Endothelial cell of umbilical vein (primary cell): ENCODE measurements around the gene TACSTD2. TPM values are rescaled to one million over a fixed set of nuclear protein-coding genes. Genes with fewer than 3 reads are reported as not detected.
"Not testable (repeated sequence)": the region's sequence is repeated elsewhere in the genome, so short reads cannot be mapped to it uniquely, and the experiment has no call there.

Source experiments
- BruUV-seq: library from RNA; stranded (reverse); fragments of 400-500 nt; replicated peaks from 2 replicates; lab custom pipeline; 2021; lab: Mats Ljungman, UMichigan
- CTCF ChIA-PET: fragments of 300-600, 350-600 bp; sonication (Branson Sonifier 250); formaldehyde crosslinking; loops from one replicate; lab custom pipeline; 2021; ENCODE audit warnings: antibody characterized with exemption, inconsistent platforms; lab: Charles Lee
- POLR2A ChIA-PET: fragments of 300-600, 350-600 bp; sonication (Branson Sonifier 250); formaldehyde crosslinking; loops from one replicate; lab custom pipeline; 2021; ENCODE audit warnings: antibody characterized with exemption, inconsistent platforms; lab: Charles Lee
- DNase-seq: peaks from one replicate; pipeline ENCODE4 v3.0.0-alpha.2; 2011; ENCODE audit warnings: low read depth, low spot score
- FAIRE-seq: peaks from 2 replicates; lab custom pipeline; 2011; peaks lifted over from hg19 to GRCh38; lab: Jason Lieb, UNC
- H2AFZ ChIP-seq: 2 replicates; pipeline ENCODE4 v1.6.0; 2012; ENCODE audit warnings: low read depth, low read length, control low read depth, inconsistent platforms
- H3K27ac ChIP-seq: 2 replicates; pipeline ENCODE4 v1.5.1; 2011; ENCODE audit warnings: low read depth, mild to moderate bottlenecking, control low read depth, low read length, moderate library complexity; ENCODE audit not compliant: insufficient read depth
- H3K27me3 ChIP-seq, 2 experiments: 2 replicates each; pipeline versions ENCODE4 v1.6.0 to v1.6.1; 2011; ENCODE audit warnings: low read length in 2 of 2, mixed read lengths in 1 of 2; ENCODE audit not compliant: control insufficient read depth in 2 of 2, insufficient read depth in 2 of 2
- H3K36me3 ChIP-seq, 2 experiments: 2 replicates in 1 of 2; 3 replicates in 1 of 2; pipeline ENCODE4 v1.5.1; 2011; ENCODE audit warnings: low read length in 2 of 2, mild to moderate bottlenecking in 1 of 2, moderate library complexity in 1 of 2; ENCODE audit not compliant: control insufficient read depth in 2 of 2, insufficient read depth in 2 of 2; ENCODE audit errors: extremely low read depth in 1 of 2
- H3K4me1 ChIP-seq: 3 replicates; pipeline ENCODE4 v1.5.1; 2011; ENCODE audit warnings: mild to moderate bottlenecking, low read length; ENCODE audit not compliant: control insufficient read depth, insufficient read depth; ENCODE audit errors: extremely low read depth
- H3K4me2 ChIP-seq: 2 replicates; pipeline ENCODE4 v1.6.1; 2011; ENCODE audit warnings: low read length, control low read depth, mixed read lengths; ENCODE audit not compliant: insufficient read depth
- H3K4me3 ChIP-seq, 3 experiments: fragments of 200-600 bp in 1 of 3; sonication (generic), shearing (Covaris generic) in 1 of 3; replicated peaks in 1 of 3; 2 replicates each; pipeline ENCODE4 v1.5.1; 2011 to 2016; ENCODE audit warnings: control low read depth in 3 of 3, low read length in 3 of 3, mild to moderate bottlenecking in 2 of 3, inconsistent platforms in 1 of 3, low read depth in 1 of 3, moderate library complexity in 1 of 3; ENCODE audit not compliant: insufficient read depth in 1 of 3
- H3K79me2 ChIP-seq: 2 replicates; pipeline ENCODE4 v1.6.0; 2012; ENCODE audit warnings: low read length, inconsistent platforms; ENCODE audit not compliant: control insufficient read depth, insufficient read depth
- H3K9ac ChIP-seq: replicated peaks from 2 replicates; pipeline ENCODE3; 2011; ENCODE audit warnings: low read length, control low read depth; ENCODE audit not compliant: insufficient read depth; ENCODE audit errors: extremely low read depth
- H3K9me1 ChIP-seq: replicated peaks from 3 replicates; pipeline ENCODE4 v1.6.0; 2011; ENCODE audit warnings: mild to moderate bottlenecking, low read length; ENCODE audit not compliant: control insufficient read depth, insufficient read depth; ENCODE audit errors: extremely low read depth
- H3K9me3 ChIP-seq: replicated peaks from 2 replicates; pipeline ENCODE4 v1.5.1; 2012; ENCODE audit warnings: low read length, inconsistent platforms; ENCODE audit not compliant: control insufficient read depth, insufficient read depth
- H4K20me1 ChIP-seq: replicated peaks from 2 replicates; pipeline ENCODE3; 2011; ENCODE audit warnings: mild to moderate bottlenecking, low read length; ENCODE audit not compliant: control insufficient read depth, insufficient read depth; ENCODE audit errors: extremely low read depth
- EZH2 ChIP-seq: IDR thresholded peaks from 2 replicates; pipeline ENCODE4 v1.6.1; 2012; ENCODE audit warnings: borderline replicate concordance, low read depth, mild to moderate bottlenecking, moderate library complexity, low read length, inconsistent platforms; ENCODE audit not compliant: severe bottlenecking
- FOS ChIP-seq: IDR thresholded peaks from 2 replicates; pipeline ENCODE4 v1.6.1; 2011; ENCODE audit warnings: mild to moderate bottlenecking, low read length, moderate library complexity, borderline replicate concordance; ENCODE audit not compliant: insufficient read depth
- GATA2 ChIP-seq: IDR thresholded peaks from 2 replicates; pipeline ENCODE4 v1.7.0; 2011; ENCODE audit warnings: low read depth, mild to moderate bottlenecking, moderate library complexity, mixed read lengths, low read length; ENCODE audit not compliant: insufficient read length, insufficient read depth
- JUN ChIP-seq: IDR thresholded peaks from 2 replicates; pipeline ENCODE4 v1.6.1; 2011; ENCODE audit warnings: borderline replicate concordance, low read depth; ENCODE audit not compliant: insufficient read length, insufficient read depth
- MYC ChIP-seq: IDR thresholded peaks from one replicate; pipeline ENCODE4 v1.6.1; 2011; ENCODE audit warnings: mild to moderate bottlenecking, low read depth, low read length
- POLR2A ChIP-seq: IDR thresholded peaks from 2 replicates; pipeline ENCODE4 v1.6.1; 2012; ENCODE audit warnings: low read depth, mild to moderate bottlenecking, control low read depth, low read length
- POLR2AphosphoS5 ChIP-seq: IDR thresholded peaks from 2 replicates; pipeline ENCODE4 v1.6.1; 2012; ENCODE audit warnings: low read depth, mild to moderate bottlenecking, control low read depth, low read length, moderate library complexity; ENCODE audit not compliant: insufficient read depth
- dilution Hi-C: fragments of 300-500 bp; cut with MboI; formaldehyde crosslinking; loops from one replicate; pipeline ENCODE4 v1.15.0; 2019; ENCODE audit warnings: low sequenced_read_pairs; ENCODE audit not compliant: extremely low pct_ligation_motif_present
- intact Hi-C: fragments of 100-400 bp; cut with micrococcal nuclease; formaldehyde crosslinking; loops from one replicate; pipeline ENCODE4 v1.10.0; 2022
- polyA plus RNA-seq, 4 experiments: library from polyadenylated mRNA; depleted of rRNA in 3 of 4; stranded (reverse) in 3 of 4; unstranded in 1 of 4; fragments of >200 nt; gene quantifications; 2 replicates each; pipeline versions ENCODE4 v1.2.1 to v1.2.3, GENCODE V29; 2011 to 2012; ENCODE audit warnings: missing spikeins in 1 of 4
- total RNA-seq: library from RNA; stranded (reverse); gene quantifications from 2 replicates; pipeline ENCODE4 v1.2.3, GENCODE V29; 2021
- TF ChIP-seq, protein P1 (sequence below), 2 donors: IDR thresholded peaks; 1 replicate in 1 of 2; 2 replicates in 1 of 2; pipeline ENCODE4 v1.5.1; 2011; ENCODE audit warnings: low read length in 2 of 2, mild to moderate bottlenecking in 2 of 2, moderate library complexity in 2 of 2, control low read depth in 1 of 2, inconsistent platforms in 1 of 2, low read depth in 1 of 2; ENCODE audit not compliant: insufficient read depth in 1 of 2; ENCODE audit errors: extremely low read depth in 1 of 2
- TF ChIP-seq, protein P2 (sequence below): IDR thresholded peaks from 2 replicates; pipeline ENCODE4 v1.6.1; 2011; ENCODE audit not compliant: insufficient read depth, insufficient read length

Gene TACSTD2
- total and polyA plus RNA-seq, 2 donors (not counting 3 experiments of a cell fraction or from before 2014, with no cell fraction given) = 30.7 to 43.3 TPM

DNA sequence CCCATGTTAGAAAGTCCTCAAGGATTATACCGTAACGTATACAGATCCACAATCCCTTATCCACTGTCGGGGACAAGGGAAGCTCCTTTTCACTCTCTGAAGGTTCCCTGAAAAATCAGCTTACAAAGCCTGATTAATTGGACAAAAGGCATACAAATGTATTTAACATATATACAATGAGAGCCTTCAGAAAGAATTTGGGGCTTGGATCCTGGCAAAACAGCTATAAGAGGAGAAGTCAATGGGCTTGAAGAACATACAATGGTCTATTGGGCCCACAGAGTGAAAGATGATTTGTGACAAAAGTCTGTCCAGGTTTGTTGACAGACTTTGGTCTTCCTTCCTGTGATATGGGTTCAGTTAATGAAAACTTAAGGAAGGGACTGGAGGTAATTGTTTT, 10.7 kb downstream of the TACSTD2 start:
- Histone ChIP-seq H3K79me2 (no peaks in the 10 kb centered on the region), H3K27me3 (peaks cover 4 to 8% of the 10 kb centered on the region in 2 experiments), H3K4me1 (no peaks in the 10 kb centered on the region), H3K4me3 (no peak overlapping the region), H4K20me1 (no peaks in the 10 kb centered on the region), H2AFZ (no peak overlapping the region), H3K4me2 (no peak overlapping the region), H3K9me1 (no peaks in the 10 kb centered on the region), H3K36me3 (no peaks in the 10 kb centered on the region), H3K9me3 (no peaks in the 10 kb centered on the region), H3K27ac (no peak overlapping the region), H3K9ac (no peak overlapping the region)
- ChIA-PET CTCF (interaction anchor here (0.8 kb wide), 1 partner anchor 19 kb away, joined by 3 read pairs; no protein-coding TSS in a partner anchor), POLR2A (no interaction called here)
- intact Hi-C loops = no loop called here
- FAIRE-seq = no peak
- no TSS peak for BruUV-seq
- dilution Hi-C loops = no loop called here
- TF ChIP-seq, protein P1, sequence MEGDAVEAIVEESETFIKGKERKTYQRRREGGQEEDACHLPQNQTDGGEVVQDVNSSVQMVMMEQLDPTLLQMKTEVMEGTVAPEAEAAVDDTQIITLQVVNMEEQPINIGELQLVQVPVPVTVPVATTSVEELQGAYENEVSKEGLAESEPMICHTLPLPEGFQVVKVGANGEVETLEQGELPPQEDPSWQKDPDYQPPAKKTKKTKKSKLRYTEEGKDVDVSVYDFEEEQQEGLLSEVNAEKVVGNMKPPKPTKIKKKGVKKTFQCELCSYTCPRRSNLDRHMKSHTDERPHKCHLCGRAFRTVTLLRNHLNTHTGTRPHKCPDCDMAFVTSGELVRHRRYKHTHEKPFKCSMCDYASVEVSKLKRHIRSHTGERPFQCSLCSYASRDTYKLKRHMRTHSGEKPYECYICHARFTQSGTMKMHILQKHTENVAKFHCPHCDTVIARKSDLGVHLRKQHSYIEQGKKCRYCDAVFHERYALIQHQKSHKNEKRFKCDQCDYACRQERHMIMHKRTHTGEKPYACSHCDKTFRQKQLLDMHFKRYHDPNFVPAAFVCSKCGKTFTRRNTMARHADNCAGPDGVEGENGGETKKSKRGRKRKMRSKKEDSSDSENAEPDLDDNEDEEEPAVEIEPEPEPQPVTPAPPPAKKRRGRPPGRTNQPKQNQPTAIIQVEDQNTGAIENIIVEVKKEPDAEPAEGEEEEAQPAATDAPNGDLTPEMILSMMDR (IDR thresholded peaks at IDR 0.05; ENCODE audit: extremely low read depth in 1 of 2, insufficient read depth in 1 of 2, low read depth in 1 of 2, low read length in 2 of 2) = no peak
- TF ChIP-seq GATA2 (no peak), FOS (no peak), POLR2A (no peak), MYC (no peak), EZH2 (no peak), JUN (no peak), POLR2AphosphoS5 (no peak)
- TF ChIP-seq, protein P2, sequence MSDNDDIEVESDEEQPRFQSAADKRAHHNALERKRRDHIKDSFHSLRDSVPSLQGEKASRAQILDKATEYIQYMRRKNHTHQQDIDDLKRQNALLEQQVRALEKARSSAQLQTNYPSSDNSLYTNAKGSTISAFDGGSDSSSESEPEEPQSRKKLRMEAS = no peak
- DNase-seq = no peak

DNA sequence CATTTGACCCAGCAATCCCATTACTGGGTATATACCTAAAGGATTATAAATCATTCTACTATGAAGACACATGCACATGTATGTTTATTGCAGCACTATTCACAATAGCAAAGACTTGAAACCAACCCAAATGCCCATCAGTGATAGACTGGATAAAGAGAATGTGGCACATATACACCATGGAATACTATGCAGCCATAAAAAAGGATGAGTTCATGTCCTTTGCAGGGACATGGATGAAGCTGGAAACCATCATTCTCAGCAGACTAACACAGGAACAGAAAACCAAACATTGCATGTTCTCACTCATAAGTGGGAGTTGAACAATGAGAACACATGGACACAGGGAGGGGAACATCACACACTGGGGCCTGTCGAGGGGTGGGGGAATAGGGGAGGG, 13.3 kb downstream of the TACSTD2 start:
- H3K9me3 ChIP-seq, DNase-seq, CTCF ChIA-PET, intact Hi-C loops, H3K4me3 ChIP-seq, H4K20me1 ChIP-seq, FAIRE-seq, BruUV-seq, H3K4me2 ChIP-seq, H3K4me1 ChIP-seq, H2AFZ ChIP-seq, H3K9me1 ChIP-seq, H3K36me3 ChIP-seq, POLR2A ChIA-PET, H3K79me2 ChIP-seq, H3K9ac ChIP-seq, H3K27ac ChIP-seq, dilution Hi-C loops: not testable (repeated sequence)
- peaks cover 4 to 11% of the 10 kb centered on the region in 2 experiments for H3K27me3 ChIP-seq
